ENCODE measurements around the gene EXOSC1.
"Not testable (repeated sequence)": the region's sequence is repeated elsewhere in the genome, so short reads cannot be mapped to it uniquely, and the experiment has no call there.

Gene EXOSC1

GRCh38 chr10:97427571-97428179 is 18.1 kb downstream of the EXOSC1 start:
- no peak for DNase-seq (ENCODE audit: low read depth)
- H3K4me3 ChIP-seq (ENCODE audit: low read length) = peak overlapping the region; percentile 95
- no peak for TF ChIP-seq CTCF (conservative IDR thresholded peaks at IDR 0.05; ENCODE audit: low read depth, low read length)

- TF ChIP-seq CTCF (conservative IDR thresholded peaks at IDR 0.05; ENCODE audit: low read depth, low read length) = no peak
- no peak for DNase-seq (ENCODE audit: low read depth)
- peak overlapping the region; percentile 95 for H3K4me3 ChIP-seq (ENCODE audit: low read length)
These were observed 18.8 kb downstream of the EXOSC1 start for GRCh38 chr10:97426776-97427570.

- peak; percentile 84 for DNase-seq (ENCODE audit: low read depth)
- peak within 1 kb of the TSS; percentile 95 for H3K4me3 ChIP-seq (ENCODE audit: low read length)
- TF ChIP-seq CTCF (conservative IDR thresholded peaks at IDR 0.05; ENCODE audit: low read depth, low read length) = peak; percentile 69
These were observed 19.6 kb downstream of the EXOSC1 start, which contains the start of gene PGAM1 for GRCh38 chr10:97425964-97426775. Gene PGAM1, plus strand, starts transcription at chr10:97426191. Its CDS starts 117 bp downstream, at chr10:97426308.

- not testable (repeated sequence) for DNase-seq (ENCODE audit: low read depth); H3K4me3 ChIP-seq (ENCODE audit: low read length)
These were observed 22.1 kb downstream of the EXOSC1 start for GRCh38 chr10:97423757-97424098.

GRCh38 chr10:97416565-97416964 is 29.2 kb downstream of the EXOSC1 start:
- no peak for TF ChIP-seq CTCF (conservative IDR thresholded peaks at IDR 0.05; ENCODE audit: low read depth, low read length)
- no peak overlapping the region for H3K4me3 ChIP-seq (ENCODE audit: low read length)
- DNase-seq (ENCODE audit: low read depth) = no peak

GRCh38 chr10:97412891-97413304 is 32.9 kb downstream of the EXOSC1 start:
- TF ChIP-seq CTCF (conservative IDR thresholded peaks at IDR 0.05; ENCODE audit: low read depth, low read length) = no peak
- DNase-seq (ENCODE audit: low read depth) = no peak
- no peak overlapping the region for H3K4me3 ChIP-seq (ENCODE audit: low read length)

GRCh38 chr10:97411406-97411805 is 34.4 kb downstream of the EXOSC1 start:
- no peak overlapping the region for H3K4me3 ChIP-seq (ENCODE audit: low read length)
- no peak for TF ChIP-seq CTCF (conservative IDR thresholded peaks at IDR 0.05; ENCODE audit: low read depth, low read length)
- peak; percentile 62 for DNase-seq (ENCODE audit: low read depth)
